GM19452 (cell line): ENCODE data around the gene BORCS8.
"Not testable (repeated sequence)": the region's sequence is repeated elsewhere in the genome, so short reads cannot be mapped to it uniquely, and the experiment has no call there.

ENCODE experiments used
- ATAC-seq: cut with Tn5 transposase; IDR thresholded peaks from one replicate; pipeline ENCODE4 v1.9.1; 2021; ENCODE audit not compliant: unreplicated experiment

The BORCS8 gene

GRCh38 chr19:19151418-19151817 is 40.5 kb downstream of the BORCS8 start:
- ATAC-seq, result no peak

- ATAC-seq, result no peak
These were observed 42.5 kb downstream of the BORCS8 start for GRCh38 chr19:19149435-19149834.

- ATAC-seq, result not testable (repeated sequence)
These were observed 43.4 kb downstream of the BORCS8 start for GRCh38 chr19:19148504-19148903.

- ATAC-seq, result no peak
These were observed 44.6 kb downstream of the BORCS8 start for GRCh38 chr19:19147344-19147743.

- ATAC-seq, result no peak
These were observed 45.1 kb downstream of the BORCS8 start for GRCh38 chr19:19146865-19147264.

GRCh38 chr19:19145684-19146608 is 46.0 kb downstream of the BORCS8 start:
- no peak for ATAC-seq

- ATAC-seq, result no peak
These were observed 46.7 kb downstream of the BORCS8 start for GRCh38 chr19:19145281-19145680.

GRCh38 chr19:19142347-19142746 is 49.6 kb downstream of the BORCS8 start:
- ATAC-seq, result no peak

GRCh38 chr19:19140476-19140875 is 51.5 kb downstream of the BORCS8 start:
- ATAC-seq, result no peak

GRCh38 chr19:19139876-19140229 is 52.1 kb downstream of the BORCS8 start:
- no peak for ATAC-seq

- ATAC-seq, result peak; percentile 99
These were observed 53.6 kb downstream of the BORCS8 start, which contains the start of gene TMEM161A for GRCh38 chr19:19138109-19138981. Gene TMEM161A, minus strand, starts transcription at chr19:19138478. Its CDS starts 50 bp downstream, at chr19:19138428.

GRCh38 chr19:19137556-19138108 is 54.3 kb downstream of the BORCS8 start:
- no peak for ATAC-seq

GRCh38 chr19:19135713-19136112 is 56.2 kb downstream of the BORCS8 start:
- ATAC-seq, result not testable (repeated sequence)

GRCh38 chr19:19134687-19135158 is 57.2 kb downstream of the BORCS8 start:
- no peak for ATAC-seq

- no peak for ATAC-seq
These were observed 58.0 kb downstream of the BORCS8 start for GRCh38 chr19:19133985-19134384.

GRCh38 chr19:19132912-19133311 is 59.0 kb downstream of the BORCS8 start:
- ATAC-seq, result no peak

GRCh38 chr19:19131989-19132388 is 60.0 kb downstream of the BORCS8 start:
- ATAC-seq, result no peak
